Activated T-cell treated with anti-CD3 and anti-CD28 coated beads, Interleukin-2, amount 50 U/mL, for 72 hours (primary cell): ENCODE measurements around the gene GRN. TPM values are rescaled to one million over a fixed set of nuclear protein-coding genes. Genes with fewer than 3 reads are reported as not detected.

Source experiments
- ATAC-seq, 2 donors: fragments of 150-1000 bp; cut with Tn5 transposase; replicated peaks in 1 of 2; 2 replicates each; pipeline ENCODE4 v1.10.0; 2021; ENCODE audit warnings: moderate library complexity in 2 of 2, mild to moderate bottlenecking in 1 of 2
- DNase-seq, 2 donors: peaks; one replicate each; pipeline ENCODE4 v3.0.0; 2021 to 2022; ENCODE audit warnings: mixed read lengths in 1 of 2
- H3K27ac Mint-ChIP-seq: one replicate; pipeline ENCODE4 v1.8.0; 2022; ENCODE audit warnings: mild to moderate bottlenecking, moderate library complexity, mixed read lengths
- H3K27me3 Mint-ChIP-seq: one replicate; pipeline ENCODE4 v1.8.0; 2022; ENCODE audit warnings: low read depth, mixed read lengths
- H3K36me3 Mint-ChIP-seq, 2 donors: one replicate each; pipeline ENCODE4 v1.8.0; 2022; ENCODE audit warnings: mixed read lengths in 2 of 2, mild to moderate bottlenecking in 1 of 2; ENCODE audit not compliant: insufficient read depth in 2 of 2
- H3K4me1 Mint-ChIP-seq: one replicate; pipeline ENCODE4 v1.8.0; 2022; ENCODE audit warnings: low read depth, mixed read lengths
- H3K4me3 Mint-ChIP-seq, 2 donors: one replicate each; pipeline ENCODE4 v1.8.0; 2022; ENCODE audit warnings: mild to moderate bottlenecking in 2 of 2, mixed read lengths in 2 of 2, moderate library complexity in 2 of 2
- H3K9me3 Mint-ChIP-seq, 2 donors: one replicate each; pipeline ENCODE4 v1.8.0; 2022; ENCODE audit warnings: mixed read lengths in 2 of 2
- total RNA-seq, 2 donors: library from RNA; stranded (reverse); gene quantifications; one replicate each; pipeline ENCODE4 v1.2.3, GENCODE V29; 2022

GRN gene
- total RNA-seq, 2 donors from 2014 or later = 57.8 to 58.7 TPM

- no peaks in the 10 kb centered on the region for H3K36me3 Mint-ChIP-seq
- no peak overlapping the region for H3K27ac Mint-ChIP-seq
- ATAC-seq = no peak
- peaks cover 10% of the 10 kb centered on the region for H3K27me3 Mint-ChIP-seq
- H3K9me3 Mint-ChIP-seq = no peaks in the 10 kb centered on the region
- no peak for DNase-seq
- no peaks in the 10 kb centered on the region for H3K4me1 Mint-ChIP-seq
- H3K4me3 Mint-ChIP-seq = no peak overlapping the region
Observed at GRCh38 chr17:44378171-44378705, 33.1 kb downstream of the GRN start.

GRCh38 chr17:44379887-44380286, 34.8 kb downstream of the GRN start:
- no peak for ATAC-seq
- no peak overlapping the region for H3K4me3 Mint-ChIP-seq
- H3K27me3 Mint-ChIP-seq = peaks cover 15% of the 10 kb centered on the region
- H3K4me1 Mint-ChIP-seq = peaks cover 3% of the 10 kb centered on the region
- H3K9me3 Mint-ChIP-seq = no peaks in the 10 kb centered on the region
- DNase-seq = no peak
- no peak overlapping the region for H3K27ac Mint-ChIP-seq
- no peaks in the 10 kb centered on the region for H3K36me3 Mint-ChIP-seq

- ATAC-seq (no peak), DNase-seq (no peak)
- H3K4me3 Mint-ChIP-seq = no peak overlapping the region
- H3K4me1 Mint-ChIP-seq = peaks cover 6% of the 10 kb centered on the region
- H3K27ac Mint-ChIP-seq = no peak overlapping the region
- no peaks in the 10 kb centered on the region for H3K36me3 Mint-ChIP-seq
- no peaks in the 10 kb centered on the region for H3K9me3 Mint-ChIP-seq
- H3K27me3 Mint-ChIP-seq = peaks cover 15% of the 10 kb centered on the region
Observed at GRCh38 chr17:44380767-44381166, 35.7 kb downstream of the GRN start.

- Mint-ChIP-seq H3K4me3 (no peak overlapping the region), H3K36me3 (no peaks in the 10 kb centered on the region), H3K27me3 (peaks cover 20% of the 10 kb centered on the region), H3K9me3 (no peaks in the 10 kb centered on the region), H3K27ac (no peak overlapping the region), H3K4me1 (peaks cover 11% of the 10 kb centered on the region)
- DNase-seq (no peak), ATAC-seq (no peak)
Observed at GRCh38 chr17:44381810-44382305, 36.8 kb downstream of the GRN start.

GRCh38 chr17:44382917-44383316, 37.8 kb downstream of the GRN start:
- no peak for DNase-seq
- H3K36me3 Mint-ChIP-seq = no peaks in the 10 kb centered on the region
- H3K4me1 Mint-ChIP-seq = peaks cover 11% of the 10 kb centered on the region
- H3K4me3 Mint-ChIP-seq = no peak overlapping the region
- H3K27ac Mint-ChIP-seq = no peak overlapping the region
- H3K9me3 Mint-ChIP-seq = no peaks in the 10 kb centered on the region
- peaks cover 20% of the 10 kb centered on the region for H3K27me3 Mint-ChIP-seq
- no peak for ATAC-seq

GRCh38 chr17:44383363-44383762, 38.3 kb downstream of the GRN start:
- peaks cover 11% of the 10 kb centered on the region for H3K4me1 Mint-ChIP-seq
- ATAC-seq (no peak), DNase-seq (no peak)
- no peak overlapping the region for H3K4me3 Mint-ChIP-seq
- H3K36me3 Mint-ChIP-seq = no peaks in the 10 kb centered on the region
- H3K9me3 Mint-ChIP-seq = no peaks in the 10 kb centered on the region
- H3K27me3 Mint-ChIP-seq = peaks cover 20% of the 10 kb centered on the region
- no peak overlapping the region for H3K27ac Mint-ChIP-seq

- DNase-seq = no peak
- no peak for ATAC-seq
- Mint-ChIP-seq H3K27me3 (peaks cover 21% of the 10 kb centered on the region), H3K27ac (no peak overlapping the region), H3K4me3 (no peak overlapping the region), H3K4me1 (peaks cover 11% of the 10 kb centered on the region), H3K9me3 (no peaks in the 10 kb centered on the region), H3K36me3 (no peaks in the 10 kb centered on the region)
Observed at GRCh38 chr17:44383861-44384260, 38.8 kb downstream of the GRN start.

- peaks cover 26% of the 10 kb centered on the region for H3K27me3 Mint-ChIP-seq
- no peak overlapping the region for H3K27ac Mint-ChIP-seq
- no peaks in the 10 kb centered on the region for H3K36me3 Mint-ChIP-seq
- ATAC-seq (no peak), DNase-seq (no peak)
- no peaks in the 10 kb centered on the region for H3K9me3 Mint-ChIP-seq
- peaks cover 11% of the 10 kb centered on the region for H3K4me1 Mint-ChIP-seq
- peak overlapping the region; percentile 55 to 80 for H3K4me3 Mint-ChIP-seq
Observed at GRCh38 chr17:44384281-44384822, 39.2 kb downstream of the GRN start.

GRCh38 chr17:44384823-44385286, 39.8 kb downstream of the GRN start:
- H3K27ac Mint-ChIP-seq = no peak overlapping the region
- no peaks in the 10 kb centered on the region for H3K9me3 Mint-ChIP-seq
- H3K4me3 Mint-ChIP-seq = peak overlapping the region; percentile 80 to 86
- peaks cover 16% of the 10 kb centered on the region for H3K4me1 Mint-ChIP-seq
- H3K36me3 Mint-ChIP-seq = no peaks in the 10 kb centered on the region
- ATAC-seq = no peak
- DNase-seq = no peak
- H3K27me3 Mint-ChIP-seq = peaks cover 31% of the 10 kb centered on the region

GRCh38 chr17:44385287-44386181, 40.4 kb downstream of the GRN start:
- no peak overlapping the region for H3K27ac Mint-ChIP-seq
- peaks cover 21% of the 10 kb centered on the region for H3K4me1 Mint-ChIP-seq
- peak; percentile 89 to 91 for ATAC-seq
- DNase-seq = peak; percentile 90 to 91
- H3K9me3 Mint-ChIP-seq = no peaks in the 10 kb centered on the region
- peak overlapping the region; percentile 80 to 86 for H3K4me3 Mint-ChIP-seq
- H3K27me3 Mint-ChIP-seq = peaks cover 36% of the 10 kb centered on the region
- no peaks in the 10 kb centered on the region for H3K36me3 Mint-ChIP-seq

- no peak overlapping the region for H3K27ac Mint-ChIP-seq
- peak overlapping the region; percentile 80 to 86 for H3K4me3 Mint-ChIP-seq
- H3K27me3 Mint-ChIP-seq = peaks cover 36% of the 10 kb centered on the region
- H3K4me1 Mint-ChIP-seq = peaks cover 21% of the 10 kb centered on the region
- DNase-seq (no peak), ATAC-seq (no peak)
- no peaks in the 10 kb centered on the region for H3K36me3 Mint-ChIP-seq
- no peaks in the 10 kb centered on the region for H3K9me3 Mint-ChIP-seq
Observed at GRCh38 chr17:44386182-44386525, 41.1 kb downstream of the GRN start.

GRCh38 chr17:44387804-44388203, 42.7 kb downstream of the GRN start:
- Mint-ChIP-seq H3K27ac (no peak overlapping the region), H3K9me3 (no peaks in the 10 kb centered on the region), H3K27me3 (peaks cover 35% of the 10 kb centered on the region), H3K4me1 (peaks cover 21% of the 10 kb centered on the region), H3K36me3 (no peaks in the 10 kb centered on the region), H3K4me3 (no peak overlapping the region)
- DNase-seq (no peak), ATAC-seq (no peak)

- ATAC-seq (no peak), DNase-seq (no peak)
- no peak within 1 kb of the TSS for H3K27ac Mint-ChIP-seq
- no peaks in the 10 kb centered on the region for H3K9me3 Mint-ChIP-seq
- peaks cover 26% of the 10 kb centered on the region for H3K27me3 Mint-ChIP-seq
- no peaks in the 10 kb centered on the region for H3K36me3 Mint-ChIP-seq
- peaks cover 33% of the 10 kb centered on the region for H3K4me1 Mint-ChIP-seq
- H3K4me3 Mint-ChIP-seq = no peak within 1 kb of the TSS
Observed at GRCh38 chr17:44389281-44389680, 44.2 kb downstream of the GRN start, which contains the start of gene ITGA2B. ITGA2B (minus strand) TSS chr17:44389649; CDS start chr17:44389473, 176 bp downstream.
